H9 (cell line): Measurements from ENCODE around the gene APOH. TPM values are rescaled to one million over a fixed set of nuclear protein-coding genes. Genes with fewer than 3 reads are reported as not detected.
A peak's percentile ranks its signal among the peaks of the same experiment; 100 is the strongest.

Experiments used
- DNase-seq: peaks from one replicate; pipeline ENCODE4 v3.0.0-alpha.2; 2017
- H2AFZ ChIP-seq: one replicate; pipeline ENCODE4 v1.6.1; 2013; ENCODE audit warnings: mild to moderate bottlenecking, low read length, control low read depth, moderate library complexity
- H2AK5ac ChIP-seq: 2 replicates; pipeline ENCODE4 v1.6.1; 2013; ENCODE audit warnings: low read length, control low read depth, mixed read lengths; ENCODE audit not compliant: insufficient read length
- H2BK120ac ChIP-seq: one replicate; pipeline ENCODE4 v1.6.1; 2013; ENCODE audit warnings: low read depth, mild to moderate bottlenecking, low read length, control low read depth, inconsistent platforms; ENCODE audit not compliant: poor library complexity, severe bottlenecking
- H2BK12ac ChIP-seq: 2 replicates; pipeline ENCODE4 v1.6.1; 2013; ENCODE audit warnings: low read length, control low read depth, mixed read lengths, low read depth; ENCODE audit not compliant: insufficient read length
- H2BK15ac ChIP-seq: 2 replicates; pipeline ENCODE4 v1.6.1; 2013; ENCODE audit warnings: low read depth, low read length, control low read depth
- H2BK20ac ChIP-seq: one replicate; pipeline ENCODE4 v1.6.1; 2013; ENCODE audit warnings: low read depth, mild to moderate bottlenecking, low read length, control low read depth, inconsistent platforms; ENCODE audit not compliant: poor library complexity, severe bottlenecking
- H2BK5ac ChIP-seq: 2 replicates; pipeline ENCODE4 v1.6.1; 2013; ENCODE audit warnings: low read length, control low read depth, mixed read lengths; ENCODE audit not compliant: insufficient read length
- H3K14ac ChIP-seq: 2 replicates; pipeline ENCODE4 v1.6.1; 2013; ENCODE audit warnings: low read length, control low read depth; ENCODE audit not compliant: insufficient read depth
- H3K18ac ChIP-seq: 2 replicates; pipeline ENCODE4 v1.6.1; 2013; ENCODE audit warnings: low read depth, mild to moderate bottlenecking, mixed read lengths, low read length, control low read depth; ENCODE audit not compliant: insufficient read length
- H3K23ac ChIP-seq: 2 replicates; pipeline ENCODE4 v1.6.1; 2013; ENCODE audit warnings: low read length, control low read depth, mixed read lengths, low read depth; ENCODE audit not compliant: insufficient read length
- H3K23me2 ChIP-seq: 2 replicates; pipeline ENCODE4 v1.6.1; 2013; ENCODE audit warnings: low read depth, mild to moderate bottlenecking, mixed read lengths, low read length, control low read depth; ENCODE audit not compliant: insufficient read length, poor library complexity, severe bottlenecking
- H3K27ac ChIP-seq: 2 replicates; pipeline ENCODE4 v1.5.1; 2013; ENCODE audit warnings: low read length, control low read depth, mixed read lengths, low read depth; ENCODE audit not compliant: insufficient read length
- H3K27me3 ChIP-seq: 2 replicates; pipeline ENCODE4 v1.6.1; 2013; ENCODE audit warnings: low read length, control low read depth, inconsistent platforms; ENCODE audit not compliant: insufficient read depth
- H3K4ac ChIP-seq: 2 replicates; pipeline ENCODE4 v1.6.1; 2013; ENCODE audit warnings: low read depth, mild to moderate bottlenecking, control low read depth, inconsistent platforms, low read length, moderate library complexity
- H3K4me1 ChIP-seq: 2 replicates; pipeline ENCODE4 v1.6.1; 2013; ENCODE audit warnings: low read length, control low read depth, inconsistent platforms; ENCODE audit not compliant: insufficient read depth
- H3K4me2 ChIP-seq: 2 replicates; pipeline ENCODE4 v1.6.1; 2013; ENCODE audit warnings: low read length, control low read depth, mixed read lengths; ENCODE audit not compliant: insufficient read length, insufficient read depth
- H3K56ac ChIP-seq: 2 replicates; pipeline ENCODE4 v1.6.1; 2013; ENCODE audit warnings: low read depth, mild to moderate bottlenecking, mixed read lengths, low read length, control low read depth; ENCODE audit not compliant: insufficient read length
- H3K79me1 ChIP-seq: 2 replicates; pipeline ENCODE4 v1.6.1; 2013; ENCODE audit warnings: low read depth, mild to moderate bottlenecking, moderate library complexity, low read length, control low read depth, inconsistent platforms; ENCODE audit not compliant: insufficient read depth, poor library complexity, severe bottlenecking
- H3K79me2 ChIP-seq: 2 replicates; pipeline ENCODE4 v1.6.1; 2013; ENCODE audit warnings: low read length, control low read depth, inconsistent platforms; ENCODE audit not compliant: insufficient read depth
- H3K9ac ChIP-seq: 2 replicates; pipeline ENCODE4 v1.6.1; 2013; ENCODE audit warnings: low read length, control low read depth, mixed read lengths; ENCODE audit not compliant: insufficient read length; ENCODE audit errors: extremely low read depth
- H3K9me3 ChIP-seq: one replicate; pipeline ENCODE4 v1.6.1; 2013; ENCODE audit warnings: low read depth, low read length, inconsistent platforms; ENCODE audit not compliant: control insufficient read depth
- H3T11ph ChIP-seq: one replicate; pipeline ENCODE4 v1.6.1; 2013; ENCODE audit warnings: mild to moderate bottlenecking, low read length, control low read depth, inconsistent platforms
- H4K20me1 ChIP-seq: one replicate; pipeline ENCODE4 v1.6.1; 2013; ENCODE audit not compliant: control insufficient read depth, insufficient read length, insufficient read depth
- H4K5ac ChIP-seq: 2 replicates; pipeline ENCODE4 v1.6.1; 2013; ENCODE audit warnings: low read depth, mild to moderate bottlenecking, mixed read lengths, low read length, control low read depth; ENCODE audit not compliant: insufficient read length
- H4K8ac ChIP-seq: replicated peaks from 2 replicates; pipeline ENCODE4 v1.6.1; 2013; ENCODE audit warnings: low read length, control low read depth, mixed read lengths, low read depth; ENCODE audit not compliant: insufficient read length
- H4K91ac ChIP-seq: 2 replicates; pipeline ENCODE4 v1.6.1; 2013; ENCODE audit warnings: low read depth, mild to moderate bottlenecking, moderate library complexity, mixed read lengths, low read length, control low read depth; ENCODE audit not compliant: insufficient read length
- H3K27ac Mint-ChIP-seq, 3 experiments: 2 replicates in 2 of 3; 3 replicates in 1 of 3; pipeline ENCODE4 v1.8.0; 2020 to 2021; ENCODE audit warnings: mixed read lengths in 3 of 3, mild to moderate bottlenecking in 1 of 3, moderate library complexity in 1 of 3
- H3K27me3 Mint-ChIP-seq: 2 replicates; pipeline ENCODE4 v1.8.0; 2021; ENCODE audit warnings: low read depth, mild to moderate bottlenecking, moderate library complexity, mixed read lengths
- H3K36me3 Mint-ChIP-seq, 3 experiments: 2 replicates in 2 of 3; 3 replicates in 1 of 3; pipeline ENCODE4 v1.8.0; 2020 to 2021; ENCODE audit warnings: low read depth in 3 of 3, mixed read lengths in 3 of 3; ENCODE audit not compliant: insufficient read depth in 1 of 3
- H3K4me1 Mint-ChIP-seq, 2 experiments: 2 replicates each; pipeline ENCODE4 v1.8.0; 2020; ENCODE audit warnings: mixed read lengths in 2 of 2
- H3K4me3 Mint-ChIP-seq, 2 experiments: 2 replicates in 1 of 2; 3 replicates in 1 of 2; pipeline ENCODE4 v1.8.0; 2020 to 2021; ENCODE audit warnings: mild to moderate bottlenecking in 2 of 2, mixed read lengths in 2 of 2, moderate library complexity in 1 of 2
- H3K9me3 Mint-ChIP-seq, 2 experiments: 2 replicates in 1 of 2; 3 replicates in 1 of 2; pipeline ENCODE4 v1.8.0; 2020; ENCODE audit warnings: mild to moderate bottlenecking in 2 of 2, mixed read lengths in 2 of 2, moderate library complexity in 1 of 2
- CTCF ChIP-seq: fragments of 200-600 bp; sonication (generic); conservative IDR thresholded peaks from 3 replicates; pipeline ENCODE4 v1.8.0; 2021; ENCODE audit warnings: antibody characterized with exemption, mild to moderate bottlenecking
- WGBS: extraction: QIAGEN DNeasy Blood & Tissue Kit; methylation state at CpG from one replicate; pipeline ENCODE4 v1.1.7; 2013; ENCODE audit warnings: missing lambda C conversion rate, low lambda C conversion rate, mixed read lengths; ENCODE audit not compliant: insufficient read length; ENCODE audit errors: extremely low coverage; 5-methylcytosine and 5-hydroxymethylcytosine counted together
- total RNA-seq: library from RNA; stranded (reverse); gene quantifications from 2 replicates; pipeline ENCODE4 v1.2.1, GENCODE V29; 2021

The APOH gene
- total RNA-seq, 1 experiment from 2014 or later = not detected

- H3K9ac ChIP-seq = no peak overlapping the region
- no CpG with 5 or more reads among the region's 10 CpGs for WGBS
- H2BK15ac ChIP-seq = no peak overlapping the region
These were observed 36.9 kb downstream of the APOH start for GRCh38 chr17:66192378-66192687.

More at GRCh38 chr17:66192378-66192687, 36.9 kb downstream of the APOH start:
- Histone ChIP-seq H3K23ac (no peak overlapping the region), H4K8ac (no peak overlapping the region), H3K23me2 (peaks cover 10% of the 10 kb centered on the region), H3K4ac (no peak overlapping the region), H3K4me2 (peak overlapping the region; percentile 65), H3K27me3 (no peaks in the 10 kb centered on the region), H2BK20ac (no peak overlapping the region), H4K20me1 (no peaks in the 10 kb centered on the region), H3T11ph (no peak overlapping the region), H4K5ac (no peak overlapping the region), H3K18ac (peak overlapping the region; percentile 15), H3K79me1 (no peaks in the 10 kb centered on the region), H2BK120ac (no peak overlapping the region), H2AK5ac (no peak overlapping the region), H2BK12ac (no peak overlapping the region), H3K79me2 (no peaks in the 10 kb centered on the region), H3K4me1 (no peaks in the 10 kb centered on the region), H2BK5ac (no peak overlapping the region), H3K56ac (no peak overlapping the region), H3K9me3 (no peaks in the 10 kb centered on the region), H2AFZ (no peak overlapping the region), H3K27ac (no peak overlapping the region), H3K14ac (no peak overlapping the region), H4K91ac (no peak overlapping the region)
- Mint-ChIP-seq H3K4me3 (peak overlapping the region; percentile 82 to 90), H3K36me3 (no peaks in the 10 kb centered on the region), H3K9me3 (no peaks in the 10 kb centered on the region), H3K27me3 (peaks cover 3% of the 10 kb centered on the region; the same call in 1 of the 2 replicates), H3K4me1 (peaks cover 12 to 15% of the 10 kb centered on the region in 2 experiments), H3K27ac (peak overlapping the region in 1 of 3 experiments; percentile 70; a peak in 1 of 7 replicates)
- DNase-seq = no peak
- TF ChIP-seq CTCF = no peak
